ENCODE data around the gene CNTNAP2. TPM values are rescaled to one million over a fixed set of nuclear protein-coding genes. Genes with fewer than 3 reads are reported as not detected.

CNTNAP2 gene
- total and polyA plus RNA-seq, 3 donors from 2014 or later, result 4.3 to 6.1 (median 4.4) TPM

GRCh38 chr7:148173369-148173768, 2056.8 kb downstream of the CNTNAP2 start:
- no peak for DNase-seq
- 93 to 95% methylated on average over 3 of the region's 3 CpGs for WGBS, 2 donors
- no peaks in the 10 kb centered on the region for H3K9me3 ChIP-seq
- no peak overlapping the region for H3K27ac ChIP-seq
- no peak for TF ChIP-seq CTCF (IDR thresholded peaks at IDR 0.05)
- TF ChIP-seq POLR2A (IDR thresholded peaks at IDR 0.05), result no peak
- H3K27me3 ChIP-seq, result no peaks in the 10 kb centered on the region
- H3K4me1 ChIP-seq, result no peaks in the 10 kb centered on the region
- no peaks in the 10 kb centered on the region for H3K36me3 ChIP-seq (ENCODE audit: low read depth, missing control alignments)
- intact Hi-C loops (cut with DNase I; ENCODE audit: low total_unique reads), result no loop called here
- H3K4me3 ChIP-seq, result no peak overlapping the region

GRCh38 chr7:148174376-148174775, 2057.8 kb downstream of the CNTNAP2 start:
- H3K4me1 ChIP-seq, result no peaks in the 10 kb centered on the region
- TF ChIP-seq CTCF (IDR thresholded peaks at IDR 0.05) (no peak), POLR2A (IDR thresholded peaks at IDR 0.05) (no peak)
- DNase-seq, result no peak
- H3K27me3 ChIP-seq, result no peaks in the 10 kb centered on the region
- 79 to 90% methylated on average over 7 to 8 of the region's 8 CpGs for WGBS, 2 donors
- no peak overlapping the region for H3K27ac ChIP-seq
- no peak overlapping the region for H3K4me3 ChIP-seq
- no peaks in the 10 kb centered on the region for H3K36me3 ChIP-seq (ENCODE audit: low read depth, missing control alignments)
- intact Hi-C loops (cut with DNase I; ENCODE audit: low total_unique reads), result no loop called here
- no peaks in the 10 kb centered on the region for H3K9me3 ChIP-seq

- Histone ChIP-seq H3K4me3 (no peak overlapping the region), H3K36me3 (ENCODE audit: low read depth, missing control alignments) (no peaks in the 10 kb centered on the region), H3K27ac (no peak overlapping the region), H3K4me1 (no peaks in the 10 kb centered on the region), H3K27me3 (no peaks in the 10 kb centered on the region), H3K9me3 (no peaks in the 10 kb centered on the region)
- TF ChIP-seq CTCF (IDR thresholded peaks at IDR 0.05) (no peak), POLR2A (IDR thresholded peaks at IDR 0.05) (no peak)
- intact Hi-C loops (cut with DNase I; ENCODE audit: low total_unique reads), result no loop called here
- no peak for DNase-seq
- WGBS, 2 donors, result 92 to 95% methylated on average over 2 of the region's 2 CpGs
Measured at GRCh38 chr7:148175512-148175911, 2058.9 kb downstream of the CNTNAP2 start.

- Histone ChIP-seq H3K27me3 (no peaks in the 10 kb centered on the region), H3K9me3 (no peaks in the 10 kb centered on the region), H3K27ac (no peak overlapping the region), H3K36me3 (ENCODE audit: low read depth, missing control alignments) (no peaks in the 10 kb centered on the region), H3K4me3 (no peak overlapping the region), H3K4me1 (no peaks in the 10 kb centered on the region)
- intact Hi-C loops (cut with DNase I; ENCODE audit: low total_unique reads), result no loop called here
- DNase-seq, result no peak
- no peak for TF ChIP-seq CTCF (IDR thresholded peaks at IDR 0.05)
Measured at GRCh38 chr7:148177972-148178371, 2061.4 kb downstream of the CNTNAP2 start.

GRCh38 chr7:148180075-148180474, 2063.5 kb downstream of the CNTNAP2 start:
- intact Hi-C loops (cut with DNase I; ENCODE audit: low total_unique reads), result no loop called here
- TF ChIP-seq POLR2A (IDR thresholded peaks at IDR 0.05), result no peak
- no peak for TF ChIP-seq CTCF (IDR thresholded peaks at IDR 0.05)
- DNase-seq, result no peak

More at GRCh38 chr7:148180075-148180474, 2063.5 kb downstream of the CNTNAP2 start:
- Histone ChIP-seq H3K4me1 (no peaks in the 10 kb centered on the region), H3K9me3 (no peaks in the 10 kb centered on the region), H3K4me3 (no peak overlapping the region), H3K27ac (no peak overlapping the region), H3K27me3 (no peaks in the 10 kb centered on the region), H3K36me3 (ENCODE audit: low read depth, missing control alignments) (no peaks in the 10 kb centered on the region)

Measured in testis (tissue), 3 donors.